GM21381 (cell line): ENCODE data around the gene SMO.

ENCODE experiments used
- ATAC-seq: cut with Tn5 transposase; IDR thresholded peaks from one replicate; pipeline ENCODE4 v1.9.1; 2021; ENCODE audit warnings: mild to moderate bottlenecking, moderate library complexity; ENCODE audit not compliant: unreplicated experiment

SMO gene

DNA sequence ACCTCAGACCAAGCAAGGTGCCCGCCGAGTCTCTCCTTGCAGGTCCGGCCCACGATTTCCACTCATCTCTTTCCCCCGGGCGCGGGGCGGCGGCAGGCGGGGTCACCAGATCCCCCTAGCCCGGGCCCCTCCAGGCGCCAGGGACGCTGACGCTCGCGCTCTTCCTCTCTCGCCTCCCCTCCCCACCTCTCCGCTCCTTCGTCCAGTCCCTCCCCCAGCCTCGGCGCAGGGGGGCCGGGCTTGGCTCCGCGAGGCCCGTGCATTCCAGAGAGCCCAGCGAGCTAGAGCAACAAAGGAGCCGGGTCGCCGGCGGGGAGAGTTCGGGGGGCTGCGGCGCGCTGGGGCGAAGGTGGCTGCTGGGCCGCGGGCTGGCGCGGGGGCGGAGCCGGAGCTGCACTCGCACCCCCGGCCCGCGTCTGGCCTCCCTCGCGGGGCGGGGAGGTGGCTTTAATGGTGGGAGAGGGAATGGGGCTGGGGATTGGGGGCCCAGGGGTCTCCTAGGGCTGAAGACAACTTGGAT, at the start of gene SMO:
Gene SMO, plus strand, starts transcription at position 262 of the 520 bp plus-strand sequence. CDS start 519 bp downstream, outside the sequence.
- ATAC-seq, result no peak

DNA sequence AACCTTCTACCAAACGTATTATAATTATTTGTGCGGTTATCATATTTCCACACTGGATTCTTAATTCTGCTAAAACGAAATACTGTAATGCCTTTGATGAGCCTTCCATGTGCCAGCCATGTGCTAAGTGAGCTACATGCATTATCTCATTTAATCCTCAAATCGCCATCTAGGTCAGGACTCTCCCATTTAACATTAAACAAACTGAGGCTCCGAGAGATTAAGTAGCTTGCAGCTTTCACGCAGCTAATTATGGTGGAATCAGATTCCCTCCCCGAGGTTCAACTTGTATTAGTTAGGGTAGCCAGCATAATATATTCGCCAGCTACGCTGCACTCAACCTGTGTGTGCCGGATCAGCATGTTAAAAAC, 44.7 kb upstream of the SMO start:
- no peak for ATAC-seq

DNA sequence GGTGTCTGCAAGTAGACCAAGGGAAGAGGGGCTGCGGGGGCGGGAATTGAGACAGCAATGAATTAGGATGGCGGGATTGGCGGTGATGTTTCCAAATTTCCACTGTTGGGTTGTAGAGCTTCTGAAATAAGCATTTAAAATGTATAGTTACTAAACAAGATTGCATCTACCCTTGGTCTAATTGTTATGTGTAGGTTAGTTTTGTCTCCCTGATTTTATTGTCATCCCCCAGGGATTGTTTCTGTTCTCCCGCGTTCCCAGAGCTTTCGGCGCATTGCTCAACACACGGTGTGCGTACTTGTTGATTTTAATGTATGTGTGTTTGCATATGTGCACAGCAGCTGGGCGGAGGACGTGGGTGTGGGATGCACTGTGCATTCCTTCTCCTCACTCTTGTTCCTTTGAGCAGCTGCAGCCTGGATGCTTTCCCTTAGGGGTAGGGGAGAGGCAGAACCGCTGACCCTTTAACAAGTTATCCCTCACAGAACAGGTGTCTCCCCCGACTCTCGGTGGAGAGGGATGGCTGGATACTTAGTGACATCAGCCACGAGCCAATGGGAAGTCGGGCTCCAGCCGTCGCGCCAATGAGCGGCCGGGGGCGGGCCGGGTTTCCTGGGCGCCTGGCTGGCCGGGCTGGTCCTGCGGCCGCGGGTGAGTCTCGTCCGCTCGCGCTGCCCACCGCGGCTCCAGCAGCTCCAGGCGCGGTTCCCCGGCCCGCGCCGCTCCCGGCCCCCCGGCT, 44.2 kb upstream of the SMO start, which contains the start of gene TSPAN33:
Gene TSPAN33, plus strand, starts transcription at position 613 of the 739 bp plus-strand sequence. CDS start 274 bp downstream, outside the sequence.
- peak; percentile 81 for ATAC-seq

DNA sequence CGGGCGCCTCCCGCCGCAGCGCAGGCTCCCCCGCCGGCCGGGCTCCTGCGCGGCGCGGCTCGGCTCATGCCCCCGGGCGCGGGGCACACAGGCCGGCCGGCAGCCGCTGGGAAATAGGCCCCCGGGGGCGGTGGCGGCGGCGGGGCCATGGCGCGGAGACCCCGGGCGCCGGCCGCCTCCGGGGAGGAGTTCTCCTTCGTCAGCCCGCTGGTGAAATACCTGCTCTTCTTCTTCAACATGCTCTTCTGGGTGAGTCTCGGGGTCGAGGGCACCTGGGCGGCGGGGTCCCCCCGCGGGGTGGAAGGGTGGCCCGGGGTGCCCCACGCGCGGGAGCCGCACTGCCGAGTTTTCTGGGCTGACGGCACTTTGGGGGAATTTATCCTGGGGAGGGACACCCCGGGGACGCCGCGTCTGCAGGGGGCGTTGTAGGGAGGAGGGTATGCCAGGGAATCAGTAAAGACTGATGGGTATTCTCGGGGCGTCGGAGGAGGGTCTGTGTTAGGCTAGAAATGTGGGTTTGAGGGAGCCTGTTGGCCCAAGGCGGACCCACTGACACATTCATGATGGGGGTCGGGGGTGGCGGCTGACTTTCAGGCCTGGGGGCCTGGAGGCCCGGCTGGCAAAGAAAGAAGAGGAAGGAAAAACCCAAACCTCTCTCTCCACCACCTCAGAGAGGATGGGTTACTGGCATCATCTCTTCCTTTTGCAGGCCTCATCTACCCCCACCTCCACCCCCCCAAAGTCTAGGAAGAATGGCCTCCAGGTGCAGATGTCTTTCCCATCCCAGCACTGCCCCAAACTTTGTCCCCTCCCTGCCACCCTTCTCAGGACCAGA, 43.4 kb upstream of the SMO start:
- ATAC-seq, result no peak

DNA sequence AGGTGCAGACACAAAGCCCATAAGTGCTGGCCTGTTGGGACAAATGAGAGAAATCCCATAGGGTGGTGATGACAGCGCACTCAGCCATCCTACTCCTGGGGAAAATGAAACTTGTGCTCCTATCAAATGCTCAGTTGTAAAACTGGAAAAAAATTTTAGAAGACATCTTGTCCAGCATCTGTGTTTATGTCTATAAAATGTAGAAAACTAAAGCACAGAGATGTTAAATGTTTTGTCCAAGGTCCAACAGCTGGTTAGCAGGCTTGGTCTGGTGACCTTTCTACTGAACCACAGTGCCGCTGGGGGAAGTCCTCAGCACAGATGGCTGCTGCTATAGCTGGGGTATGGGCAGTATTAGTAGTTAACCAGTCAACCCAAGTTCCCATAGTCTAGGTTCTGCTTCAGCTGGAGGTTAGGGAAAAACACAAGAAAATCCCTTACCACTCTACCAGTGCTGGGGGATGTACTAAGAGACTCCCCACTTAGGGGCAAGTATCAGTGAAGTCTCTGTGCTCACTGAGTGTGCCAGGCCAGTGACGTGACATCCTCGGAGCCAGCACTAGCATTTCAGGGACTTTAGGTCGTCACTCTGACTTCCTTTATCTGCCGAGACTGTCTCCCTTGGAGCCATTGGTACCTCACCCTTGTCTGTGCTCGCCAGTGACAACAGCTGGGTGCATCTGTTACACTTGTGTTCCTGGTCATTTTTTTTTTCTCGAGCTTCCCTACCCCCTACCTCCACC, 42.0 kb upstream of the SMO start:
- ATAC-seq, result peak; percentile 53

DNA sequence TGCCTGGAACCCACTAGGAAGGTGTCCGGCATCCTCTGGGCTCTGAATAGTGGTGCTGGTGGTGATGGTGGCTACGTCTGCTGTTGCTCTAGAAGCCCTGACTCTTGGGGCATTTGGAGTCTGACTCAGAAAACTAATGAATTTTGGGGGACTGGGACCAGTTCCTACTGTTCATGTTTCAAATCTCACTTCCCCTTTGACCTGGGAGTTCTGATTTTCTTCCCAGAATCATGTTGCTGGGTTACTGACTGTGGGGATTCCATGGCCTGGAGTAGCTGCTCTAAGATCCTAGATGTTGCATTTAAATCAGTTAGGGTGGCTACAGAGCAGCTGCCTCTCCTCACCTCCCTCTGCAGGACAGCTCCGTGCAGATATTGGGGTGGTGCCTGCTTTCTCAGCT, 40.7 kb upstream of the SMO start:
- ATAC-seq, result no peak

DNA sequence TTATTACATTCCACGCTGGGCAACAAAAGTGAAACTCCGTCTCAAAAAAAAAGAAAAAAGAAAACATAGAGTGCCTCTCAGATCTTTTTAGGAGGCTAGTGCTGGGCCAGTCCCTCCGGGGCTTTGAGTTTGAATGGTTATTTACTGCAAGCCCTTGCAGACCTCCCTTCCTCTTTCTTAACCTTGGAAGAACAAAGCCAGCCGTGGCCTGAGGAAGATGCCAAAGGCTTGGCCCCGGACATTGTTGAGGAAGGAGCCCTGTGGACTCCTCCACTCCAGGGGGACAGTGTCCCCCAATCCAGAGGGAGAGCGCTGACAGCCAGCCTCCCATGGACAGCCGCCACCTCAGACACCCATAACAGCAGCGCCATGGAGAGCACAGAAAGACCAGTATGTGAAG, 38.9 kb upstream of the SMO start:
- no peak for ATAC-seq

DNA sequence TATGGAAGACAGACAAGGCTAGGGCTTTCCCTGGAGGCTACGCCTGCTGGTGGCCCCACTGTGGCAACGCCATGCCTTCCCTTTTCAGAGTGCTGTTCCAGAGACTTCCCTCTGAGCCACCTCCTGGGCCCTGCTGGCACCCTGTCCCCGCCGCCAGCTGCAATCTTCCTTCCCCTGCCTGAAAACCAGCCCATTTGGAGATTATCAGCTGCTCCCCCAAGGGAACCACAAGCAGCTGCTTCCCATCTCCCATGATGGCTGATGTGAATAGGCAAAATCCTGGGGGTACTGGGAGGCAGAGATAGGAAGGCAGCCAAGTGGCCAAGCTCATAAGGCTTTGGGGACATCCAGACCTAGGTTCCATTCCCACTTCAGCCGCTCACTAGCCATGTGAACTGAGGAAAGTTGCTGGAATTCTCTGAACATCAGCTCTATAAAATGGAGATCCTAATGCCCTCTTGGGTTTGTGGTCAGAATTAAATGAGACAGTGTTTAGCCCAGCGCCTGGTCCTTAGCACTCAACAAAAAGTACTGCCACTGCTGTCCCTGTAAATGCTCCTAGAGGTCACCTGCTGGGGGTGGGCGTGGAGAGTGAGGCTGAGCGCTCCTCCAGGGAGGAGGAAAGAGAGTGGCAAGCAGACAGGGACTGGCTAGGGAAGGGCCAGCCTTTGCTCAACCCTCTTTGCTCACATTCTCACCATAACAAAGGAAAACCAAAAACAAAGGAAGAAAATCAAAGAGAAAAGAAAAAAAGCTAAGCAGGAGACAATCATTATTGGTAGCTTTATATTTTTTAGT, 38.0 kb upstream of the SMO start:
- ATAC-seq, result no peak

DNA sequence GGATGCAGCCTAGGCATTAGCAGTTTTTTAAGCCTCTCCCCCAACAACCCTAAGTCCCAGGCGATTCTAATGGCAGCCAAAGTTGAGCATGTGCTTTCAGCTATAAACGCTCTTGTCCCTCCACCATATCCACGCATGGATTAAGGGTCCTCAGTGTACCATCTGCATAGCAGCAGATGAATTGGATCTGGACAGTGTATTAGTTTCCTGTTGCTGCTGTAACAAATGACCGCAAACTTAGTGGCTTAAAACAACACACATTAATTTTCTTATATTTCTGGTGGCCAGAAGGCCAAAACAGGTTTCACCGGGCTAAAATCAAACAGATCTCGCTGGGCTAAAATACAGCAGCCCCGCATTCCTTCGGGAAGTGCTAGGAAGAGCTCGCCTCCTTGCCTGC, 30.8 kb upstream of the SMO start:
- no peak for ATAC-seq

DNA sequence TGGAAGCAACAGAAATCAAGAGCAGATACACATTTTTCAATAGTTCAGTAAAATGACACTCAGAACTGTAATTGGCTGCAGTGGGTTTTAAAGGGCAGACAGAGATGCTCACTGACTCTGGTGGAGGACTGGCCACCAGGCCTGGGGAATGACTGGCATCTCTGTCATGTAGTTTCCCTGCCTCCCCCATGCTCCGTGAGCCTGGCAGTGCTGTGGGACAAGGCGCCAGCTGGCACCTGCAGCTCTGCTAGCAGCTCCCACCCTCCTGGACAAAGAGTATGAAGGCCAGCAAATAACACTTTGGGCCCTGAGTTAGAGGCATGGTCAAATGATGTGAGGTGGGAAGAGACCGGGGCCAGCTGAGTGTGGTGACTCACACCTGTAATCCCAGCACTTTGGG, 28.9 kb upstream of the SMO start:
- no peak for ATAC-seq

DNA sequence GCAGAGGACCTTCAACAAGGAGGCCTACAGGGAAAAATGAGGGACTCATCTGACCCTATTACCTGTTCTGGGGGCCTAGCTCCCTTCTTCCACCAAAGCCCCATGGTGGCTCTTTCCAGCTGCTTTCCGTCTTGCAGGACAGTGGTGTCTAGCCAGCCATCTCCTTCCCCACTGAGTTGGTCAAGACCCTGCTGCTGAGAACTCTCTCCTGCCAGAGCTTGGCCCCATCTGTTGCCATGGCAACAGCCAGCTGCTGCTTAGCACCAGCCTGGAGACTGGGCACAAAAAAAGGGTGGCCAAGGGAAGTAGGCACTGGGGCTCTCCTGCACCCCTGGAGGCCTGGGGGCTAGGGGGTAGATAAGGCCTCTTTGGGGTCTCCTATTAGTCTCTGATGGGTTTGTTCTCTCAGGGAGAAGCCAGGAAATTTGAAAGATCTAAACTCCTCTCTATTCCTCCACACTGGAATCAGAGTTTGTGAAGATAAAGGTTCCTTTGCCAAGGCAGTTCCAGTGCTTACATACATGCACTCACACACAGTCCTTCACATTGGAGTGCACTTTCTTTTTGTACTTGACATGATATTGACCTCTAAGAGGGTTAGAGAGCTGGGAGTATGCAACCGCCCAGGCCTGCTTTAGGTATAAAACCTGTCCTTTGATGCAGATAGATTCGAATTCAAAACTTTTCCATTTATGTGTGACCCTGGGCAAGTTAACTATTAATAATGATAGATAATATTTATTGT, 28.1 kb upstream of the SMO start:
- ATAC-seq, result no peak

DNA sequence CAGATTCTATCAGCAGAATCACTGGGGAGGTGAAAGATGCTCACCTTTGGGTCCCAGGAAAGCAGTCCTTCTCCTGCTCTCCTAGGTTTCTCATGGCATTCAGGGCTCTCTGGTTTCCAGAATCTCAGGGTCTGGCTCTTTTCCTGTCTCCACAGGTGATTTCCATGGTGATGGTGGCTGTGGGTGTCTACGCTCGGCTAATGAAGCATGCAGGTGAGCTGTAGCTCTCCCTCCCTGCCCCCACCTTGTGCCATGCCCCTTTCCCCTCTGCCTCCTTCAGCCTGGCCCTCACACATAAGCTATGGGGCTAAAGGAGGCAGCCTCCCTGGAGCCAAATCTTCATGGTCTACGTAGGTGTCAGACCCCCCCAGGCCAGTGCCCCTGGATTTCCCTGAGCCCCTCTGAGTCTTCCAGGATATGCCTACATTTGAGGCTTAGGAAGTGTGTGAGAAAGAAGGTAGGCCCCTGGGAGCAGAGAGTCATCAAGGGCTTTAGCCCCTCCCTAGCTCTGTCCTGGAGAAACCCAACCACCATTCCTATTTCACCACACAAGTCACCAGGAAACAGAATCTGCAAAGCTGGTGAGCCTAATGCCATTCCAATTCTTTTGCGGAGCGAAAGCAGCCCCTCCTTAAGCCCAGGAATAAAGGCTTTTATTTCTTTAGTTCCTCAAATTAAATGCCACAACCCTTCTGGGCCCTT, 26.8 kb upstream of the SMO start:
- ATAC-seq, result no peak

DNA sequence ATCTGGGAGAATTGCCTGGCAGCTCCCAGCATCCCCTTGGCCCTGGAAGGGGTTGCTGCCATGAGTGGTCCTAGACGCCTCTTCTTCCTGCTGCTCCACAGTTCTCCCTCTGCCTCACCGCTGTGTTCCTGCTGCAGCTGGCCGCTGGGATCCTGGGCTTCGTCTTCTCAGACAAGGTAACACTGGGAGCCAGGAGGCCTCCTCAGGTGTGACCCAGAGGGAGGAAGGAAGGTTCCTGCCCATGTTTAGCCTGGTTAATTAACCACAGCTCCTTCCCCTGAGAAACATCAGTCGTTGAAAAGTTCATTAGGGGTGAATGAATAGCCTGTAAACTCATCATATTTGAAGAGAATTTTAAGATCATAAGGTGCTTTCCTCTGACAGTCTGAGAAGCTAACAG, 25.7 kb upstream of the SMO start:
- no peak for ATAC-seq

DNA sequence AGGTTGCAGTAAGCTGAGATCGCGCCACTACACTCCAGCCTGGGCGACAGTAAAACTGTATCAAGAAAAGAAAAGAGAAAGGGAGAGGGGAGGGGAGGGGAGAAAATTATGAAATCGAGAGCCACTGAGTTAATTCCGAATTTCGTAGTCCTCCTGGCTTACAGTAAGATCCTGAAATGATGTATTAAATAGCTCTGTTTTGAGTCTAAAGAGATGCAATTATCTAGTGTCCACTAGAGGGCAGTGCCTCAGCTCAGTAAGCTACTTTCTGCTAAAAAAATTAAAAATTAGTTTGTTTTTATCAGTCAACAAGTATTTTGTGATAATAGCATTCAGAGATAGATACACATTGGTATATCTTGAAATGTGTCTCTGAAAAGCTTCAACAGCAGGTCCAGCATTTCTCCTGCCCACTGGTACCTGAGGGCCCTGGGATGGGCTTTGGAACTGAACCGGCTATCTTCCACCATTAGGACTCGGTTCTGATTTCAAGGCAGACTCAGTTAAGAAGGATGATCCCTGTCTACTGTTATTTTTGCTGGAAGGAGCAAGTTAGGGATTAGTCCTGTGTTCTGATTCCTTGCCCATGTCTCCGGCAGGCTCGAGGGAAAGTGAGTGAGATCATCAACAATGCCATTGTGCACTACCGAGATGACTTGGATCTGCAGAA, 24.4 kb upstream of the SMO start:
- ATAC-seq, result no peak

DNA sequence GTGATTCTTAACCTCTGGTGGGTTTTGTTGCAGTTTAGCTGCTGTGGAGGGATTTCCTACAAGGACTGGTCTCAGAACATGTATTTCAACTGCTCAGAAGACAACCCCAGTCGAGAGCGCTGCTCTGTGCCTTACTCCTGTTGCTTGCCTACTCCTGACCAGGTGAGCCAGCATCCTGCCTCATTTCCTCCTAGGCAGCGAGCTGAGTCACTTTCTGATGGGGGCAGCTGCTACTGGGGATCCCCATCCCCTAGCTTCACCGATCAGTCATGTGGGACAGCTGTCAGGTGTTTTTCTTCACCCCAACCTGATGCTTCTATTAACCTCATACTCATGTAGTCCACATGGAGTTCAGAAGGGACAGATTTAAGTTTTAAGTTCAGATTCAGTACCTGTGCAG, 21.7 kb upstream of the SMO start:
- peak; percentile 42 for ATAC-seq

DNA sequence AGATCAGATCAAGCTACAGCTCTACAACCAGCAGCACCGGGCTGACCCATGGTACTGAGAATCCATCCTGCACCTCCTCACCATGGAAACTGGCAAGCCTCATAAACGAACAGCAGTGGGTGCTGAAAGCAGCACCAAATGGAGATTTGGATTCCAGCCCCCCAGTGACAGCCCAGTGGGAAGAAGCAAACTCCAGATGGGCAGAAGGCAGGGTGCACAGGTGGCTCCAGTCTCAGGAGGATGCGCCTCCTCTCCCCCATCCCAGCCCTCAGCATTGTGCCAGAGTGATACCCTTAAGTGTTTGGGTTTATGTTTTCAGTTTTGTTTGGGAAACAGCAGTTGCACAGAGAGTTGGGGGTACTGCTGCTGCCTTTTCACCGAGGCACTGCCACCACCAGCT, 20.6 kb upstream of the SMO start:
- no peak for ATAC-seq

DNA sequence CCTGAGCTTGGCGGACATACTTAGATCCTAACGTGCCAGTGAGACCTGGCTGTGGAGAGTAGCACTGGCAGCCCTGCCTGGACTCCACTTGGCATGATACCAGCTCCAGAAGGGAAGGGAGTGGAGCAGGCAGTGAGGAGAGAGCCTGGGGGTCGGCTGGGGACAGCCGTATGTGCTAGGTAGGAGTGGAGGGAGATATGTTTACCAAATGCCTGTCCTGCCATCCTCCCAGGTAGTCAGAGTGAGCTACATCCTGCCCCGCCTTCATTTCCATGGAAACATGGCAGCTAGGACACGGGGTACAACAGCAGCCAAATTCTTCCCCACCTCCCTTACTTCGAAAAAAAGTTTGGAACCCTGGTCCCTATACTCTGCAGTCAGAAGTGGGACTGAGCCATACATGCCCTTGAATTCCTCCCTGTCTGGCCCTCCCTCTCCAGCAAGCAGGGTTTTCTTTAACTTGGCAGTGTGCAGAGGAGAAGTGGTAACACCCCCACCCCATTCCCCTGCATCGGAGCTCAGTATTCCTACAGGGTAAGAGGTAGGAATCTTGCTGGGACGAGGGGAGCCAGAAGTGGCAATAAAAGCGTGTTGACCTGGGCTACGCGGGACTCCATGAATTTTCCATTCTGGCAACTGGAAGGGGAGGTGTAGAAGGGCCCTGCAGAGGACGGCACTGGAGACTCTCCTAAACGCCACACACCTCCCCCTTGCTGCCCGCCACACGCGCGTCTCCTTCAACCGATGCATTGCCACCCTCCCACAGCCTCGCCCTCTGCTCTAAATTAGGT, 20.0 kb upstream of the SMO start:
- no peak for ATAC-seq

DNA sequence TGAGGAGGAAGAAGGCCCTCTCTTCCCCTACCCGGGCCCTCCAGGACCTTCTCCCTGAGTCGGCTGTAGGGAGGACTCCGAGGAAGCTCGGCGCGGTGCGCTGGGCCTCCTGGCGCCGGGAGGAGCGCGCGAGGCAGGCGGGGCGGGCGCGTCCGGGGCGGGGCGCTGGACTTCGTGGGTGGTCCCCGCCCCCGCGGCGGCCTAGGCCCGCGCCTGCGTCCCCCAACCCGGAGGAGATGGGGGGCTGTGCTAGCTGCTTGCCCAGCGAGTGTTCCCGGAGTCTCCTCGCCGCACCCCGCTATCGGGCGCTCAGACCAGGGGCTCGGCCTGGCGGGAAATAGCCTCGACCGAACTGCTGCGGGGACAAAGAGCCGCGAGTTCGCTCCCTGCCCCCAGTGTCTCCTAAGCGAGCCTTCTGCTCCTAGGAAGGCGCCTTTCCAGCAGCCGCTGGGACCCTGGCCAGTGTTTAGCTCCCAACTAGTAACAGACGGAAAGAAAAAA, 19.2 kb upstream of the SMO start:
- ATAC-seq, result no peak
